ENCODE results near the gene TNFRSF14.

The TNFRSF14 gene

GRCh38 chr1:2513939-2514652 lies 42.1 kb upstream of the TNFRSF14 start:
- FAIRE-seq (no peak), DNase-seq (ENCODE audit: insufficient read length, low spot score) (no peak)
- no peak for TF ChIP-seq POLR2AphosphoS5 (IDR thresholded peaks at IDR 0.05; ENCODE audit: low read depth, low read length)
- no peak for TF ChIP-seq POLR2A (IDR thresholded peaks at IDR 0.05; ENCODE audit: low read depth, low read length)
- no peak for TF ChIP-seq SPI1 (IDR thresholded peaks at IDR 0.05; ENCODE audit: low read depth, low read length)
- no peak for TF ChIP-seq TAF1 (IDR thresholded peaks at IDR 0.05; ENCODE audit: low read depth, low read length)

- no peak for FAIRE-seq
- TF ChIP-seq POU2F2 (IDR thresholded peaks at IDR 0.05; ENCODE audit: low read depth, low read length) (no peak), POLR2AphosphoS5 (IDR thresholded peaks at IDR 0.05; ENCODE audit: low read depth, low read length) (no peak), POLR2A (IDR thresholded peaks at IDR 0.05; ENCODE audit: low read depth, low read length) (no peak), SPI1 (IDR thresholded peaks at IDR 0.05; ENCODE audit: low read depth, low read length) (no peak), TAF1 (IDR thresholded peaks at IDR 0.05; ENCODE audit: low read depth, low read length) (no peak), PAX5 (IDR thresholded peaks at IDR 0.05; ENCODE audit: insufficient read depth, low read length, severe bottlenecking) (no peak)
- no peak for DNase-seq (ENCODE audit: insufficient read length, low spot score)
Measured at GRCh38 chr1:2514863-2515762, 41.1 kb upstream of the TNFRSF14 start.

DNA sequence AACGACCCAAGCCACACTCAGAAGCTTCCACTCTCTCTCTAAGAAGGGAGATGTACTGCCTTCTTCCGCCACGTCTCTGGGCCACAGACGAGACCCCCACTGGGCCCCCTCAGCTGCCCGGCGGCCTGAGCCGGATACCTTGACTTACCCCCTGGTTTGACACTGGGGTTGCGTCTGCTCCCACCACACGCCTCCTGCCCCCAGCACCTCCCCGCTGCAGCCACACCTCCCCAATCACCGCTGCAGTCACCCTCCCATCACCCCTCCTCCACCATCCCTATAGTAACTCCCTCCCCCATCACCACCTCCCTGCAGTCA lies 40.4 kb upstream of the TNFRSF14 start:
- no peak for TF ChIP-seq POLR2AphosphoS5 (IDR thresholded peaks at IDR 0.05; ENCODE audit: low read depth, low read length)
- no peak for TF ChIP-seq TAF1 (IDR thresholded peaks at IDR 0.05; ENCODE audit: low read depth, low read length)
- TF ChIP-seq POU2F2 (IDR thresholded peaks at IDR 0.05; ENCODE audit: low read depth, low read length) = no peak
- TF ChIP-seq PAX5 (IDR thresholded peaks at IDR 0.05; ENCODE audit: insufficient read depth, low read length, severe bottlenecking) = no peak
- no peak for TF ChIP-seq POLR2A (IDR thresholded peaks at IDR 0.05; ENCODE audit: low read depth, low read length)
- TF ChIP-seq SPI1 (IDR thresholded peaks at IDR 0.05; ENCODE audit: low read depth, low read length) = no peak
- FAIRE-seq (no peak), DNase-seq (ENCODE audit: insufficient read length, low spot score) (no peak)

- FAIRE-seq (no peak), DNase-seq (ENCODE audit: insufficient read length, low spot score) (no peak)
- TF ChIP-seq PAX5 (IDR thresholded peaks at IDR 0.05; ENCODE audit: insufficient read depth, low read length, severe bottlenecking) (no peak), SPI1 (IDR thresholded peaks at IDR 0.05; ENCODE audit: low read depth, low read length) (no peak), TAF1 (IDR thresholded peaks at IDR 0.05; ENCODE audit: low read depth, low read length) (no peak), POU2F2 (IDR thresholded peaks at IDR 0.05; ENCODE audit: low read depth, low read length) (no peak), POLR2A (IDR thresholded peaks at IDR 0.05; ENCODE audit: low read depth, low read length) (no peak), POLR2AphosphoS5 (IDR thresholded peaks at IDR 0.05; ENCODE audit: low read depth, low read length) (no peak)
Measured at GRCh38 chr1:2516124-2516523, 40.0 kb upstream of the TNFRSF14 start.

DNA sequence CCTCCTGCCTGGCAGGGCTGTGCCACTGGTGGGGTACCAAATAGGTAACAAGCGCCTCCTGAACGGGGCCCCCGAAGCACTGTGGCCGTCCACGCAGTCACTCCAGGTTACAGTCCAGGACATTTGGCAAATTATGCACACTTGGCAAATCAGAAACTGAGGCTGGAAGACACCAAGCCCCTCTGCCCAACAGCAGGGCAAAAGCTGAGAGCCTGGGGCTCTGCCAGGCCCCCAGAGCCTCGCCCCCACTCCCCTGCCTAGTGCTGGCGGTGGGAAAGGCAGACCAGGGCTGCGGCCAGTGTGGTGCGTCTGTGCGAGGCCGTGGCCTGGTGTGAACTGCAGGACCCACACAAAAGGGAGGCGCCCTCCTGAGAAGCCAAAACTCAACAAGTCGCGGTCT lies 39.2 kb upstream of the TNFRSF14 start:
- TF ChIP-seq POU2F2 (IDR thresholded peaks at IDR 0.05; ENCODE audit: low read depth, low read length) (no peak), TAF1 (IDR thresholded peaks at IDR 0.05; ENCODE audit: low read depth, low read length) (no peak), POLR2AphosphoS5 (IDR thresholded peaks at IDR 0.05; ENCODE audit: low read depth, low read length) (no peak), PAX5 (IDR thresholded peaks at IDR 0.05; ENCODE audit: insufficient read depth, low read length, severe bottlenecking) (no peak), POLR2A (IDR thresholded peaks at IDR 0.05; ENCODE audit: low read depth, low read length) (no peak), SPI1 (IDR thresholded peaks at IDR 0.05; ENCODE audit: low read depth, low read length) (no peak)
- FAIRE-seq = no peak
- no peak for DNase-seq (ENCODE audit: insufficient read length, low spot score)

DNA sequence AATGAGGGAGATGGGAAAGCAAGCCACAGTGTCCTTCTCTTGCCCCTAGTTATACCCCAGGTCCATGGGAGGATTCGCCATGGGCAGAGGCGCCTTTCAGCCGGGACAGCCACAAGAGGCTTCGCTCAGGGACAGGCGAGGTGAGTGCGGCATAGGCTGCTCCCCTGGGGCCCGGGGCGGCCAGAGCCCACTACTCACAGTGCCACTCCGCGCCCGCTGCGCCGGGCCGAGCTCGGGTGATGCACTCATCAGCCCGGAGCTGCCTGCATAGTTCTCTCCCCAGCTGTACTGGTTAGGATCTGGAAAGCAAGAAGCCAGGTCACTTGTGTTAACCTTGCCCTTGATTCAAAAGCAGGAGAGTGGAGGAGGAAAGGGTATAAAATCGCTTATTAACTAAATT lies 38.2 kb upstream of the TNFRSF14 start:
- no peak for DNase-seq (ENCODE audit: insufficient read length, low spot score)
- TF ChIP-seq PAX5 (IDR thresholded peaks at IDR 0.05; ENCODE audit: insufficient read depth, low read length, severe bottlenecking) (no peak), POLR2AphosphoS5 (IDR thresholded peaks at IDR 0.05; ENCODE audit: low read depth, low read length) (no peak), TAF1 (IDR thresholded peaks at IDR 0.05; ENCODE audit: low read depth, low read length) (no peak), POU2F2 (IDR thresholded peaks at IDR 0.05; ENCODE audit: low read depth, low read length) (no peak), SPI1 (IDR thresholded peaks at IDR 0.05; ENCODE audit: low read depth, low read length) (no peak), POLR2A (IDR thresholded peaks at IDR 0.05; ENCODE audit: low read depth, low read length) (no peak)
- no peak for FAIRE-seq

DNA sequence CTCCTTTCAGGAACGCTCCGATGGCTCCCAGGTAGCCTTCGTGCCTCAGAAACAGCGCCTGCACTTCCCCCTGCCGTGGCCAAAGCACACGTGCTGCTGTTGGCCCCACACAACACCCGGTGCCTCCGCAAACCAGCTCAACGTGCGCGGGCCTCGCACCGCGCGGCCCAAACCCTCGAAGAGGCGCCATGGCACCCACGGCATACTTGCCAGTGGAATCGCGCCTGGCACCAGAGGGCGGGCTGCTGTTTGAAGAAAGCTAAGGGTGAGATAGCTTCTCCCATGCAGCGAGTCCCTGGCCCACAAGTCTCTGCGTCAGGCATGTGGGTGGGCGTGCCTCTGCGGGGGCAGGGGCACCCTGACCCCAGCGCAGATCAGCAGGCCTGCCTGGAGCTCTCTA lies 37.6 kb upstream of the TNFRSF14 start:
- DNase-seq (ENCODE audit: insufficient read length, low spot score) (no peak), FAIRE-seq (no peak)
- no peak for TF ChIP-seq POLR2A (IDR thresholded peaks at IDR 0.05; ENCODE audit: low read depth, low read length)
- TF ChIP-seq SPI1 (IDR thresholded peaks at IDR 0.05; ENCODE audit: low read depth, low read length) = no peak
- no peak for TF ChIP-seq TAF1 (IDR thresholded peaks at IDR 0.05; ENCODE audit: low read depth, low read length)
- no peak for TF ChIP-seq PAX5 (IDR thresholded peaks at IDR 0.05; ENCODE audit: insufficient read depth, low read length, severe bottlenecking)
- no peak for TF ChIP-seq POLR2AphosphoS5 (IDR thresholded peaks at IDR 0.05; ENCODE audit: low read depth, low read length)
- TF ChIP-seq POU2F2 (IDR thresholded peaks at IDR 0.05; ENCODE audit: low read depth, low read length) = no peak

- DNase-seq (ENCODE audit: insufficient read length, low spot score) (no peak), FAIRE-seq (no peak)
- no peak for TF ChIP-seq POLR2A (IDR thresholded peaks at IDR 0.05; ENCODE audit: low read depth, low read length)
- no peak for TF ChIP-seq PAX5 (IDR thresholded peaks at IDR 0.05; ENCODE audit: insufficient read depth, low read length, severe bottlenecking)
- TF ChIP-seq TAF1 (IDR thresholded peaks at IDR 0.05; ENCODE audit: low read depth, low read length) = no peak
- TF ChIP-seq SPI1 (IDR thresholded peaks at IDR 0.05; ENCODE audit: low read depth, low read length) = no peak
Measured at GRCh38 chr1:2519029-2519685, 37.0 kb upstream of the TNFRSF14 start.

DNA sequence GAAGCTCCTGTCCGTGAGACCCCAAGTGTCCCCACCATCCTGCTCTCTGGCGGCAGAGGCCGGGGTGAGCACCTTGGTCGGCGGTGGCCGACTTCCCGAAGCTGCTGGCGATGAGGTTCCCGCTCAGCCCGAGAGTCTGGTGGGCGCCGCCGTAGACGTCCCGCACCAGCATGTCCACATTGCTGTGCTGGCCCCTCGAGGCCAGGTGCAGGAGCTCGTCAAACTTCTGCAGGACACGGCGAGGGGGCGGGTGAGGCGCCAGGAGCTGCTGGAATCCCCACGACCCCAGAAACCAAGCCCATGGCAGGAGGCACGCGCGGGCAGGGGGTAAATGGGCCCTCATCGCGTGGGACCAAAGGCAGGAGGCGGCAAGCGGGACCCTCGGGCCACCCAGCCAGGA lies 36.4 kb upstream of the TNFRSF14 start:
- TF ChIP-seq POLR2A (IDR thresholded peaks at IDR 0.05; ENCODE audit: low read depth, low read length) = no peak
- no peak for TF ChIP-seq POU2F2 (IDR thresholded peaks at IDR 0.05; ENCODE audit: low read depth, low read length)
- TF ChIP-seq POLR2AphosphoS5 (IDR thresholded peaks at IDR 0.05; ENCODE audit: low read depth, low read length) = no peak
- no peak for TF ChIP-seq SPI1 (IDR thresholded peaks at IDR 0.05; ENCODE audit: low read depth, low read length)
- no peak for TF ChIP-seq PAX5 (IDR thresholded peaks at IDR 0.05; ENCODE audit: insufficient read depth, low read length, severe bottlenecking)
- TF ChIP-seq TAF1 (IDR thresholded peaks at IDR 0.05; ENCODE audit: low read depth, low read length) = no peak
- FAIRE-seq (no peak), DNase-seq (ENCODE audit: insufficient read length, low spot score) (no peak)
